ENCODE data around the gene FBXO36.
A peak's percentile ranks its signal among the peaks of the same experiment; 100 is the strongest.
"Not testable (repeated sequence)": the region's sequence is repeated elsewhere in the genome, so short reads cannot be mapped to it uniquely, and the experiment has no call there.

FBXO36 gene

DNA sequence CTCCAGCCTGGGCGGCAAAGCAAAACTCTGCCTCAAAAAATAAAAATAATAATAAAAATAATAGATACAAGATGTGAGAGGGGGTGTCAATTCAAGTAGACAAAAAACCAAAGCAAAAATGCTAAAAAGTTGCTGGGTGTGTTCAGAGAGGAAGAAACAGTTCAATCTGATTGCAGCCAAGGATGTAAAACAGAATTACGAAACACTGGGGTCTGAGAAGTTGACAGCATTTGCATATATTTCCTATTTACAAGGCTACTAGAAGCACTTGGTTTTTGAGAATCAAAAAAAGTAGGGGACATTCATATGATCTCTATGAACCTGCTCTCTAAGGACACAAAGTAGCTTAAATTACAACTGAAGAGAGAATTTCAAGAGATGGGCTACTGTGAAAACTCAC is 8.1 kb upstream of the FBXO36 start:
- TF ChIP-seq CTCF (IDR thresholded peaks at IDR 0.05; ENCODE audit: low read depth, low read length): no peak
- no peak for DNase-seq (ENCODE audit: extremely low read depth, low read depth)

DNA sequence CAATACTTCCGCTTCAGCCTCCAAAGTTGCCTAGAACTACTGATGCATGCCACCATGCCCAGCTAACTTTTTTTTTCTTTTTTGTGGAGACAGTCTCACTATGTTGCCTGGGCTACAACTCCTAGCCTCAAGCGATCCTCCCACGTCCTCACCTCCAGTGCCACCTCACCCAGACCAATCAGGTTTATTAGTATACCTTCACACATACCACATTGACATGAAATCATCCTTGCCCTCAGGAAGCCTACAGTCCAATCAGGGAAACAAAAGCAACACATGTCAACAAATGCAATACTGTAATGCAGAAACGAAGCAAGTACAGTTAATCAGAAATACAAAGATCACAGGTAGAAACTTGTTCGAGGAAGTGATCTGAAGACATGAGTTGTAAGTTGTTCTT is 4.5 kb upstream of the FBXO36 start:
- no peak for TF ChIP-seq CTCF (IDR thresholded peaks at IDR 0.05; ENCODE audit: low read depth, low read length)
- no peak for DNase-seq (ENCODE audit: extremely low read depth, low read depth)

DNA sequence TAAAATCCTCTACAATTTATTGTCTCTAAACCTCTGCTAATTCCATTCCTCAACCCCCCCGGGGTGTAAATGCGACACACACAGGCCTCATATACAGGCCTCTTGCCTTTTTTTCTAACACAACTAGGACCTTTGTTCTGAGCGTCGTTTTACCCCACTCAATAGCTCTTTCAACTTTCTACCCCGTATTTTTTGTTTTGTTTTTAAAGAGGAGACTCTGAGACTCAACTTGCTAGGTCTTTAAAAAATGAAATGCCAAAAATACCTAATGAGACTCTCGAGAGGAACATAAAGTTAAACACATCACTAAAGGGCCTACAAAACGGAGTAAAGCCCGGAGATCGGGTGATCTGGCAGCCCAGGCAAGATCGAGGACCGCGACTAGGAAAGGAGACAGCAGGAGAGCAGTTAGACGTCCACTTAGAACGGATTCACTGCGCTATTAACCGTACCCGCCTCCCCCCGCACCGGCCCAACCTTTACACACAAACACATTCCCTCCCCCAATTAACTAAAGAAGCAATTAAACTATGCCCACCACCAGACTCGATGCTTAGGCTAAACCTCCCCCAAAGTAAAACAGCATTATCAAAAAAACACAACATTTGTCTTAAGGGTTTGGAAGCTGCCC is 2.2 kb upstream of the FBXO36 start:
- no peak for DNase-seq (ENCODE audit: extremely low read depth, low read depth)
- TF ChIP-seq CTCF (IDR thresholded peaks at IDR 0.05; ENCODE audit: low read depth, low read length): no peak

- DNase-seq (ENCODE audit: extremely low read depth, low read depth): no peak
- TF ChIP-seq CTCF (IDR thresholded peaks at IDR 0.05; ENCODE audit: low read depth, low read length): no peak
Observed at GRCh38 chr2:229921101-229921891, 1.0 kb upstream of the FBXO36 start.

- peak; percentile 98 for DNase-seq (ENCODE audit: extremely low read depth, low read depth)
- TF ChIP-seq CTCF (IDR thresholded peaks at IDR 0.05; ENCODE audit: low read depth, low read length): no peak
Observed at GRCh38 chr2:229921892-229922448, 333 bp upstream of the FBXO36 start, which contains the start of gene TRIP12. Gene TRIP12, minus strand, starts transcription at chr2:229922009. Its CDS starts 41,930 bp downstream, at chr2:229880079.

DNA sequence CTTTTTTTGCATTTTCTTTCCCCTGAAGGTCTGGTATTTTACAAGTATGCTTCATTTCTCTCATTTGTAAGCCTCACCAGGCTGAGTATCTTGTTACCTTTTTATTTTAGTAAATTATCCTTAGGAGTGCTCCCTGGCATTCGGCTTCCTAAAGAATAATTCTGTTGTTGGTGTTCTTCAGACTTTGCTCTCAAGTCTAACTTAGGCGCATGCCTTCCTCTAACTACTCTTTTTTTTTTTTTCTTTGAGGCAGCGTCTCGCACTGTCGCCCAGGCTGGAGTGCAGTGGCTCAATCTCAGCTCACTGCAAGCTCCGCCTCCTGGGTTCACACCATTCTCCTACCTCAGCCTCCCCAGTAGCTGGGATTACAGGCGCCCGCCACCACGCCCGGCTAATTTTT is 2.2 kb downstream of the FBXO36 start:
- not testable (repeated sequence) for DNase-seq (ENCODE audit: extremely low read depth, low read depth)

GRCh38 chr2:229925201-229925600 is 2.9 kb downstream of the FBXO36 start:
- no peak for DNase-seq (ENCODE audit: extremely low read depth, low read depth)
- TF ChIP-seq CTCF (IDR thresholded peaks at IDR 0.05; ENCODE audit: low read depth, low read length): no peak
